Type B pancreatic cell (in vitro differentiated cells): Measurements from ENCODE around the gene TMEM163. TPM values are rescaled to one million over a fixed set of nuclear protein-coding genes. Genes with fewer than 3 reads are reported as not detected.

Source experiments
- DNase-seq: peaks from one replicate; pipeline ENCODE4 v3.0.0; 2021; ENCODE audit warnings: mixed read lengths; ENCODE audit not compliant: unreplicated experiment; ENCODE audit errors: extremely low spot score
- H3K27ac Mint-ChIP-seq: 2 replicates; pipeline ENCODE4 v1.8.0; 2021; ENCODE audit warnings: mild to moderate bottlenecking, mixed read lengths
- H3K27me3 Mint-ChIP-seq: 2 replicates; pipeline ENCODE4 v1.8.0; 2021; ENCODE audit warnings: mixed read lengths
- H3K36me3 Mint-ChIP-seq: 2 replicates; pipeline ENCODE4 v1.8.0; 2021; ENCODE audit warnings: mixed read lengths
- H3K4me1 Mint-ChIP-seq: one replicate; pipeline ENCODE4 v1.8.0; 2021; ENCODE audit warnings: mixed read lengths; ENCODE audit not compliant: unreplicated experiment
- H3K4me3 Mint-ChIP-seq: 2 replicates; pipeline ENCODE4 v1.8.0; 2021; ENCODE audit warnings: mild to moderate bottlenecking, mixed read lengths
- H3K9me3 Mint-ChIP-seq: 2 replicates; pipeline ENCODE4 v1.8.0; 2021; ENCODE audit warnings: mixed read lengths
- total RNA-seq: library from RNA; stranded (reverse); gene quantifications from 2 replicates; pipeline ENCODE4 v1.2.1, GENCODE V29; 2021; ENCODE audit warnings: low replicate concordance
- TF ChIP-seq, protein P1 (sequence below): fragments of 200-600 bp; sonication (generic); conservative IDR thresholded peaks from 2 replicates; pipeline ENCODE4 v1.5.0; 2021; ENCODE audit warnings: antibody characterized with exemption, mild to moderate bottlenecking

Gene TMEM163
- total RNA-seq, 1 donor from 2014 or later = 4.0 TPM

DNA sequence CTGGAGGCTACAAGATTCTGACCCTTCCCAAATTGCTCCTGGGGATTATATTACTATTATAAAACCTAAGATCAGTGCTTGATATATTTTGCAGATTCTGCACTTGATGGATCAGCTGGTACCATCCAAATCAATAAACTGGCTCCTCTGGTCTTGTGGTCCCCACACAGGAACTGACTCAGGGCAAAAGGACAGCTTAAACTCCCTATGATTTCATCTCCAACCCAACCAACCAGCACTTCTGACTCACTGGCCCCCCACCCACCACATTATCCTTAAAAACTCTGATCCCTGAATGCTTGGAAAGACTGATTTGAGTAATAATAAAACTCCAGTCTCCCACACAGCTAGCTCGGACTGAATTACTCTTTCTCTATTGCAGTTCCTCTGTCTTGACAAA is 82.1 kb downstream of the TMEM163 start:
- no peaks in the 10 kb centered on the region for H3K9me3 Mint-ChIP-seq
- TF ChIP-seq, protein P1, sequence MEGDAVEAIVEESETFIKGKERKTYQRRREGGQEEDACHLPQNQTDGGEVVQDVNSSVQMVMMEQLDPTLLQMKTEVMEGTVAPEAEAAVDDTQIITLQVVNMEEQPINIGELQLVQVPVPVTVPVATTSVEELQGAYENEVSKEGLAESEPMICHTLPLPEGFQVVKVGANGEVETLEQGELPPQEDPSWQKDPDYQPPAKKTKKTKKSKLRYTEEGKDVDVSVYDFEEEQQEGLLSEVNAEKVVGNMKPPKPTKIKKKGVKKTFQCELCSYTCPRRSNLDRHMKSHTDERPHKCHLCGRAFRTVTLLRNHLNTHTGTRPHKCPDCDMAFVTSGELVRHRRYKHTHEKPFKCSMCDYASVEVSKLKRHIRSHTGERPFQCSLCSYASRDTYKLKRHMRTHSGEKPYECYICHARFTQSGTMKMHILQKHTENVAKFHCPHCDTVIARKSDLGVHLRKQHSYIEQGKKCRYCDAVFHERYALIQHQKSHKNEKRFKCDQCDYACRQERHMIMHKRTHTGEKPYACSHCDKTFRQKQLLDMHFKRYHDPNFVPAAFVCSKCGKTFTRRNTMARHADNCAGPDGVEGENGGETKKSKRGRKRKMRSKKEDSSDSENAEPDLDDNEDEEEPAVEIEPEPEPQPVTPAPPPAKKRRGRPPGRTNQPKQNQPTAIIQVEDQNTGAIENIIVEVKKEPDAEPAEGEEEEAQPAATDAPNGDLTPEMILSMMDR = no peak
- H3K27me3 Mint-ChIP-seq = peaks cover 5% of the 10 kb centered on the region
- no peaks in the 10 kb centered on the region for H3K4me1 Mint-ChIP-seq
- DNase-seq = no peak
- H3K27ac Mint-ChIP-seq = no peak overlapping the region
- H3K36me3 Mint-ChIP-seq = no peaks in the 10 kb centered on the region
- no peak overlapping the region for H3K4me3 Mint-ChIP-seq

- H3K9me3 Mint-ChIP-seq = no peaks in the 10 kb centered on the region
- no peak overlapping the region for H3K4me3 Mint-ChIP-seq
- H3K27me3 Mint-ChIP-seq = peaks cover 5% of the 10 kb centered on the region
- DNase-seq = no peak
- H3K27ac Mint-ChIP-seq = no peak overlapping the region
- TF ChIP-seq, protein P1 = no peak
- H3K36me3 Mint-ChIP-seq = no peaks in the 10 kb centered on the region
- no peaks in the 10 kb centered on the region for H3K4me1 Mint-ChIP-seq
Measured at GRCh38 chr2:134634054-134634753, 84.6 kb downstream of the TMEM163 start.

- Mint-ChIP-seq H3K27me3 (no peaks in the 10 kb centered on the region), H3K9me3 (no peaks in the 10 kb centered on the region), H3K27ac (no peak overlapping the region), H3K36me3 (no peaks in the 10 kb centered on the region), H3K4me1 (no peaks in the 10 kb centered on the region), H3K4me3 (no peak overlapping the region)
- TF ChIP-seq, protein P1 = no peak
- no peak for DNase-seq
Measured at GRCh38 chr2:134630504-134631159, 88.2 kb downstream of the TMEM163 start.

DNA sequence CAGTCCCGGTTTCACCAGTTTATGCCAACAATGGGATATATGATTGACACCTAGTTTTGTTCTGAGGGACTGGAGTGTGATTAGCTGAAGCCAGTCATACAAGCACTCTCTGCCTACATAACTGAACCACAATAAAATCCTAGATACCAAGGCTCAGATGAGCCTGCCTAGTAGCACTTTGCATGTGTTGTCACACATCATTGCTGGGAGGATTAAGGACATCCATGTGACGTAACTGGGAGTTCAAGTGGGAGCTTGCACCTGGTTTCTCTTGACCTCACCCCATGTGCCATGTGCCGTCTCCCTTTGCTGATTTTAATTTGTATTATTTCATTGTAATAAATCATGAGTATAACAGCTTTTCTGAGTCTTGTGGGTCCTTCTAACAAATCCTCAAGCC is 90.3 kb downstream of the TMEM163 start:
- Mint-ChIP-seq H3K4me3 (no peak overlapping the region), H3K4me1 (no peaks in the 10 kb centered on the region), H3K36me3 (no peaks in the 10 kb centered on the region), H3K27ac (no peak overlapping the region), H3K9me3 (no peaks in the 10 kb centered on the region), H3K27me3 (no peaks in the 10 kb centered on the region)
- no peak for DNase-seq
- TF ChIP-seq, protein P1 = no peak

GRCh38 chr2:134626781-134627180 is 92.0 kb downstream of the TMEM163 start:
- no peak overlapping the region for H3K4me3 Mint-ChIP-seq
- TF ChIP-seq, protein P1 = no peak
- H3K9me3 Mint-ChIP-seq = no peaks in the 10 kb centered on the region
- H3K27me3 Mint-ChIP-seq = no peaks in the 10 kb centered on the region
- no peak overlapping the region for H3K27ac Mint-ChIP-seq
- DNase-seq = no peak
- no peaks in the 10 kb centered on the region for H3K36me3 Mint-ChIP-seq
- no peaks in the 10 kb centered on the region for H3K4me1 Mint-ChIP-seq
